DND-41 (cell line): ENCODE results near the gene SCLY.

Experiments used
- EZH2 ChIP-seq: IDR thresholded peaks from 3 replicates; pipeline ENCODE4 v1.6.1; 2012; ENCODE audit warnings: borderline replicate concordance, low read depth, mild to moderate bottlenecking, moderate library complexity, low read length, inconsistent platforms; ENCODE audit not compliant: severe bottlenecking
- TF ChIP-seq, protein P1 (sequence below): IDR thresholded peaks from 2 replicates; pipeline ENCODE4 v1.5.1; 2012; ENCODE audit warnings: borderline replicate concordance, low read length, moderate library complexity, mild to moderate bottlenecking; ENCODE audit not compliant: poor library complexity, severe bottlenecking; ENCODE audit errors: extremely low read depth

DNA sequence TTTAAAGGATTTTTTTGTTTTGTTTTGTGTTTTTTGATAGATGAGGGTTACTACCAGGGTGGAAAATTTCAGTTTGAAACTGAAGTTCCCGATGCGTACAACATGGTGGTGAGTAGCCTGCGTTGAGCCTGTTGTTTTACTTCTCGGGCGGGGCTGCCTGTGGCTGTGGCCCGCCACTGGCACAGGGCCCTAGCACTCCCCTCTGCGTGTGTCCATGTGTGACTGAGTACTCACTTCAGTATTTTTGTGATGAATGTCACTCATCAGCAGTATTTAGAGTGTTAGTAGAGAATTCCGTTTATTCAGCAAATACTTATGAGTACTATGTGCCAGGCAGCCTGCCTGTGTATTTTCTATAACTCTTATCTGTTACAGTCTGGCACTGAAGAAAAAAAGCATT lies 44.3 kb upstream of the SCLY start:
- TF ChIP-seq, protein P1, sequence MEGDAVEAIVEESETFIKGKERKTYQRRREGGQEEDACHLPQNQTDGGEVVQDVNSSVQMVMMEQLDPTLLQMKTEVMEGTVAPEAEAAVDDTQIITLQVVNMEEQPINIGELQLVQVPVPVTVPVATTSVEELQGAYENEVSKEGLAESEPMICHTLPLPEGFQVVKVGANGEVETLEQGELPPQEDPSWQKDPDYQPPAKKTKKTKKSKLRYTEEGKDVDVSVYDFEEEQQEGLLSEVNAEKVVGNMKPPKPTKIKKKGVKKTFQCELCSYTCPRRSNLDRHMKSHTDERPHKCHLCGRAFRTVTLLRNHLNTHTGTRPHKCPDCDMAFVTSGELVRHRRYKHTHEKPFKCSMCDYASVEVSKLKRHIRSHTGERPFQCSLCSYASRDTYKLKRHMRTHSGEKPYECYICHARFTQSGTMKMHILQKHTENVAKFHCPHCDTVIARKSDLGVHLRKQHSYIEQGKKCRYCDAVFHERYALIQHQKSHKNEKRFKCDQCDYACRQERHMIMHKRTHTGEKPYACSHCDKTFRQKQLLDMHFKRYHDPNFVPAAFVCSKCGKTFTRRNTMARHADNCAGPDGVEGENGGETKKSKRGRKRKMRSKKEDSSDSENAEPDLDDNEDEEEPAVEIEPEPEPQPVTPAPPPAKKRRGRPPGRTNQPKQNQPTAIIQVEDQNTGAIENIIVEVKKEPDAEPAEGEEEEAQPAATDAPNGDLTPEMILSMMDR = no peak
- TF ChIP-seq EZH2 = no peak
